ENCODE data around the gene TECPR1. TPM values are rescaled to one million over a fixed set of nuclear protein-coding genes. Genes with fewer than 3 reads are reported as not detected.

TECPR1 gene
- total RNA-seq, 2 donors from 2014 or later, result 31.4 to 62.7 TPM

- TF ChIP-seq POLR2AphosphoS5 (IDR thresholded peaks at IDR 0.05), result no peak
- no peak for TF ChIP-seq POLR2A (IDR thresholded peaks at IDR 0.05)
- TF ChIP-seq CTCF (IDR thresholded peaks at IDR 0.05), result no peak
- Histone ChIP-seq H3K27me3 (replicated peaks; ENCODE audit: insufficient read depth) (no peaks in the 10 kb centered on the region), H3K36me3 (no peaks in the 10 kb centered on the region), H3K4me3 (no peak overlapping the region), H3K4me1 (replicated peaks) (peaks cover 9% of the 10 kb centered on the region), H3K27ac (peak overlapping the region in 1 of 2 donors; percentile 81), H3K9me3 (no peaks in the 10 kb centered on the region)
- WGBS, result 89% methylated on average over 22 of the region's 24 CpGs
- intact Hi-C loops (cut with DNase I), result no loop called here
- no peak for DNase-seq (ENCODE audit: low spot score)
Measured at GRCh38 chr7:98216941-98217622, 35.0 kb downstream of the TECPR1 start.

- Histone ChIP-seq H3K4me1 (replicated peaks) (peaks cover 9% of the 10 kb centered on the region), H3K27ac (peak overlapping the region in 1 of 2 donors; percentile 88), H3K27me3 (replicated peaks; ENCODE audit: insufficient read depth) (no peaks in the 10 kb centered on the region), H3K4me3 (no peak overlapping the region), H3K36me3 (no peaks in the 10 kb centered on the region), H3K9me3 (no peaks in the 10 kb centered on the region)
- intact Hi-C loops (cut with DNase I), result no loop called here
- DNase-seq (ENCODE audit: low spot score), result no peak
- 84% methylated on average over 32 of the region's 32 CpGs for WGBS
- TF ChIP-seq CTCF (IDR thresholded peaks at IDR 0.05) (no peak), POLR2A (IDR thresholded peaks at IDR 0.05) (no peak), POLR2AphosphoS5 (IDR thresholded peaks at IDR 0.05) (no peak)
Measured at GRCh38 chr7:98215561-98216495, 36.2 kb downstream of the TECPR1 start.

GRCh38 chr7:98214811-98215321, 37.2 kb downstream of the TECPR1 start:
- DNase-seq (ENCODE audit: low spot score), result no peak
- Histone ChIP-seq H3K36me3 (no peaks in the 10 kb centered on the region), H3K9me3 (no peaks in the 10 kb centered on the region), H3K4me3 (no peak overlapping the region), H3K27ac (peak overlapping the region in 1 of 2 donors; percentile 88), H3K4me1 (replicated peaks) (peaks cover 9% of the 10 kb centered on the region), H3K27me3 (replicated peaks; ENCODE audit: insufficient read depth) (no peaks in the 10 kb centered on the region)
- intact Hi-C loops (cut with DNase I), result no loop called here
- WGBS, result 96% methylated on average over 27 of the region's 27 CpGs
- TF ChIP-seq POLR2A (IDR thresholded peaks at IDR 0.05), result no peak
- TF ChIP-seq POLR2AphosphoS5 (IDR thresholded peaks at IDR 0.05), result no peak
- no peak for TF ChIP-seq CTCF (IDR thresholded peaks at IDR 0.05)

GRCh38 chr7:98213888-98214810, 37.9 kb downstream of the TECPR1 start:
- H3K4me3 ChIP-seq, result no peak overlapping the region
- intact Hi-C loops (cut with DNase I), result no loop called here
- peak overlapping the region; percentile 71 to 88 for H3K27ac ChIP-seq
- H3K36me3 ChIP-seq, result no peaks in the 10 kb centered on the region
- no peaks in the 10 kb centered on the region for H3K9me3 ChIP-seq
- no peaks in the 10 kb centered on the region for H3K27me3 ChIP-seq (replicated peaks; ENCODE audit: insufficient read depth)
- no peak for TF ChIP-seq POLR2A (IDR thresholded peaks at IDR 0.05)
- peak; percentile 82 for TF ChIP-seq POLR2AphosphoS5 (IDR thresholded peaks at IDR 0.05)
- 81% methylated on average over 23 of the region's 25 CpGs for WGBS
- DNase-seq (ENCODE audit: low spot score), result peak; percentile 71
- H3K4me1 ChIP-seq (replicated peaks), result peaks cover 9% of the 10 kb centered on the region
